Mucosa of descending colon (tissue), 3 donors: Measurements from ENCODE around the gene OR9Q1. TPM values are rescaled to one million over a fixed set of nuclear protein-coding genes. Genes with fewer than 3 reads are reported as not detected.

ENCODE experiments used
- ATAC-seq: fragments of 200-7000 bp; cut with Tn5 transposase; one replicate; pipeline ENCODE4 v1.9.1; 2020; ENCODE audit warnings: mild to moderate bottlenecking, moderate library complexity
- DNase-seq, 3 donors: peaks; one replicate each; pipeline ENCODE4 v3.0.0-alpha.2; 2020
- H3K36me3 ChIP-seq: fragments of 200-600 bp; one replicate; pipeline ENCODE4 v1.8.0; 2021; ENCODE audit warnings: low read depth, mild to moderate bottlenecking
- H3K4me1 ChIP-seq: fragments of 200-600 bp; one replicate; pipeline ENCODE4 v1.8.0; 2021; ENCODE audit warnings: low read depth, mild to moderate bottlenecking
- H3K4me3 ChIP-seq: fragments of 200-600 bp; one replicate; pipeline ENCODE4 v1.8.0; 2021; ENCODE audit warnings: mild to moderate bottlenecking
- H3K9me3 ChIP-seq: fragments of 200-600 bp; one replicate; pipeline ENCODE4 v1.8.0; 2021; ENCODE audit warnings: mild to moderate bottlenecking
- CTCF ChIP-seq: fragments of 200-600 bp; IDR thresholded peaks from one replicate; pipeline ENCODE4 v1.8.0; 2022; ENCODE audit warnings: antibody characterized with exemption, mild to moderate bottlenecking
- intact Hi-C, 2 donors: fragments of 100-400 bp; cut with DNase I in 1 of 2; cut with micrococcal nuclease in 1 of 2; formaldehyde crosslinking; loops; one replicate each; pipeline versions ENCODE4 v1.11.0 to v1.11.1; 2022; cut with DNase I, micrococcal nuclease
- long read RNA-seq, 2 donors: library from polyadenylated mRNA; unstranded; transcript quantifications; one replicate each; pipeline ENCODE4 v2.0.0, GENCODE V29; 2019 to 2021
- total RNA-seq, 3 donors: library from RNA; stranded (reverse); fragmentation: NEBNext Ultra II Directional in 2 of 3; extraction: Animal tissue kit (Norgen Biotek cat#: 25700) in 2 of 3; gene quantifications; one replicate each; pipeline versions ENCODE4 v1.2.1 to v1.2.4, GENCODE V29; 2021 to 2023
- donor health status: DM: no; HTN: no; CAD: no; lungs with moderate emphysema.
- donor health status: DM: no; HTN: no; CAD: no.
- donor health status: DM: no; HTN: yes; CAD: no.

The OR9Q1 gene
- total RNA-seq, result not detected
- long read RNA-seq, donor 1, result 0 reads
- long read RNA-seq, donor 2, result 0 reads

GRCh38 chr11:58023435-58023931 lies at the start of gene OR9Q1:
Gene OR9Q1 (plus strand): TSS chr11:58023881. CDS start chr11:58179445, 155,564 bp downstream.
- peaks cover 16% of the 10 kb centered on the region for H3K4me1 ChIP-seq
- no peaks in the 10 kb centered on the region for H3K9me3 ChIP-seq
- intact Hi-C loops, result no loop called here
- TF ChIP-seq CTCF, result no peak
- DNase-seq (no peak), ATAC-seq (peak; percentile 62)
- H3K4me3 ChIP-seq, result no peak within 1 kb of the TSS
- no peaks in the 10 kb centered on the region for H3K36me3 ChIP-seq

- TF ChIP-seq CTCF, result no peak
- ATAC-seq (no peak), DNase-seq (no peak)
- no peaks in the 10 kb centered on the region for H3K4me1 ChIP-seq
- H3K4me3 ChIP-seq, result no peak overlapping the region
- H3K36me3 ChIP-seq, result no peaks in the 10 kb centered on the region
- intact Hi-C loops, result no loop called here
- H3K9me3 ChIP-seq, result no peaks in the 10 kb centered on the region
Observed at GRCh38 chr11:57974132-57974531, 49.5 kb upstream of the OR9Q1 start.

GRCh38 chr11:57974848-57975601 lies 48.7 kb upstream of the OR9Q1 start:
- Histone ChIP-seq H3K36me3 (no peaks in the 10 kb centered on the region), H3K4me1 (no peaks in the 10 kb centered on the region), H3K4me3 (no peak overlapping the region), H3K9me3 (no peaks in the 10 kb centered on the region)
- no peak for TF ChIP-seq CTCF
- no peak for ATAC-seq
- no peak for DNase-seq
- intact Hi-C loops, result no loop called here

GRCh38 chr11:57977709-57978108 lies 46.0 kb upstream of the OR9Q1 start:
- no peak for TF ChIP-seq CTCF
- DNase-seq, result no peak

GRCh38 chr11:57978686-57979531 lies 44.8 kb upstream of the OR9Q1 start:
- DNase-seq, result no peak
- Histone ChIP-seq H3K36me3 (no peaks in the 10 kb centered on the region), H3K4me1 (no peaks in the 10 kb centered on the region), H3K4me3 (no peak overlapping the region), H3K9me3 (no peaks in the 10 kb centered on the region)
- no peak for TF ChIP-seq CTCF
- ATAC-seq, result no peak
- intact Hi-C loops, result no loop called here

More at GRCh38 chr11:57977709-57978108, 46.0 kb upstream of the OR9Q1 start:
- Histone ChIP-seq H3K4me1 (no peaks in the 10 kb centered on the region), H3K9me3 (no peaks in the 10 kb centered on the region), H3K36me3 (no peaks in the 10 kb centered on the region), H3K4me3 (no peak overlapping the region)
- intact Hi-C loops, result no loop called here
- no peak for ATAC-seq
